GM12878 (cell line): Measurements from ENCODE around the gene ADIG. TPM values are rescaled to one million over a fixed set of nuclear protein-coding genes. Genes with fewer than 3 reads are reported as not detected.

ENCODE experiments used
- ATAC-seq: fragments of 200-7000 bp; cut with Tn5 transposase; 3 replicates; pipeline ENCODE4 v1.9.1; 2020; ENCODE audit warnings: mild to moderate bottlenecking, moderate library complexity
- BruUV-seq: library from RNA; stranded (reverse); fragments of 400-500 nt; replicated peaks from 2 replicates; lab custom pipeline; 2021; lab: Mats Ljungman, UMichigan
- CTCF ChIA-PET: fragments of 300-600 bp; sonication (Branson Sonifier 250); formaldehyde crosslinking; extraction: SDS; loops from one replicate; lab custom pipeline; 2021; ENCODE audit warnings: inconsistent platforms; lab: Yijun Ruan, JAX
- POLR2A ChIA-PET: fragments of 350-600 bp; formaldehyde crosslinking; extraction: SDS; loops from one replicate; lab custom pipeline; 2021; ENCODE audit warnings: inconsistent platforms; lab: Charles Lee
- RAD21 ChIA-PET: fragments of 300-600 bp; sonication (Branson Sonifier 250); formaldehyde crosslinking; loops from one replicate; lab custom pipeline; 2023; ENCODE audit warnings: antibody characterized with exemption; ENCODE audit not compliant: unreplicated experiment; lab: Charles Lee
- SMC1A ChIA-PET: fragments of 300-600 bp; sonication (Branson Sonifier 250); formaldehyde crosslinking; loops from one replicate; lab custom pipeline; 2023; ENCODE audit not compliant: unreplicated experiment, uncharacterized antibody; lab: Charles Lee
- DNase-seq: peaks from one replicate; pipeline ENCODE4 v3.0.0-alpha.2; 2011; ENCODE audit warnings: low read depth, low spot score
- FAIRE-seq: peaks from 3 replicates; lab custom pipeline; 2011; peaks lifted over from hg19 to GRCh38; lab: Jason Lieb, UNC
- H2AFZ ChIP-seq: 2 replicates; pipeline ENCODE4 v1.6.0; 2011; ENCODE audit warnings: low read depth, low read length, control low read depth; ENCODE audit not compliant: control insufficient read depth
- H3K27ac ChIP-seq: 2 replicates; pipeline ENCODE4 v1.5.1; 2011; ENCODE audit warnings: control low read depth; ENCODE audit not compliant: control insufficient read depth, insufficient read depth
- H3K27me3 ChIP-seq, 2 experiments: replicated peaks in 1 of 2; 2 replicates each; pipeline versions ENCODE4 v1.6.0 to v1.6.1; 2011; ENCODE audit warnings: low read length in 1 of 2; ENCODE audit not compliant: control insufficient read depth in 2 of 2, insufficient read depth in 2 of 2
- H3K36me3 ChIP-seq, 2 experiments: 2 replicates each; pipeline ENCODE4 v1.5.1; 2011; ENCODE audit warnings: low read length in 1 of 2; ENCODE audit not compliant: control insufficient read depth in 2 of 2, insufficient read depth in 2 of 2
- H3K4me1 ChIP-seq: 2 replicates; pipeline ENCODE4 v1.6.1; 2011; ENCODE audit warnings: mild to moderate bottlenecking, low read length, moderate library complexity, mixed read lengths; ENCODE audit not compliant: control insufficient read depth, insufficient read depth
- H3K4me2 ChIP-seq: 2 replicates; pipeline ENCODE4 v1.6.0; 2011; ENCODE audit warnings: control low read depth; ENCODE audit not compliant: control insufficient read depth, insufficient read depth
- H3K4me3 ChIP-seq: fragments of 200-600 bp; sonication (generic); 2 replicates; pipeline ENCODE4 v1.5.1; 2016
- H3K79me2 ChIP-seq: 2 replicates; pipeline ENCODE4 v1.6.0; 2011; ENCODE audit warnings: low read length; ENCODE audit not compliant: control insufficient read depth, insufficient read depth
- H3K9ac ChIP-seq: 2 replicates; pipeline ENCODE4 v1.8.0; 2011; ENCODE audit warnings: low read length, control low read depth, mixed read lengths; ENCODE audit not compliant: control insufficient read depth, insufficient read depth
- H3K9me3 ChIP-seq: replicated peaks from 3 replicates; pipeline ENCODE4 v1.5.1; 2011; ENCODE audit warnings: mild to moderate bottlenecking, low read length; ENCODE audit not compliant: control insufficient read depth, insufficient read depth
- H4K20me1 ChIP-seq: 2 replicates; pipeline ENCODE4 v1.6.0; 2011; ENCODE audit not compliant: control insufficient read depth, insufficient read depth
- MYC ChIP-seq: IDR thresholded peaks from 2 replicates; pipeline ENCODE4 v1.6.1; 2011; ENCODE audit warnings: mild to moderate bottlenecking, low read length, moderate library complexity, inconsistent platforms; ENCODE audit not compliant: insufficient read depth, insufficient replicate concordance, insufficient read length, severe bottlenecking
- NFXL1 ChIP-seq: fragments of 450-650 bp; IDR thresholded peaks from 2 replicates; pipeline ENCODE4 v1.6.1; 2017; ENCODE audit warnings: antibody characterized with exemption, mild to moderate bottlenecking, borderline replicate concordance
- POLR2AphosphoS5 ChIP-seq: IDR thresholded peaks from 2 replicates; pipeline ENCODE4 v1.6.1; 2011; ENCODE audit warnings: mild to moderate bottlenecking, low read length, inconsistent platforms
- SMC3 ChIP-seq: IDR thresholded peaks from 2 replicates; pipeline ENCODE4 v1.6.1; 2011; ENCODE audit warnings: low read length, improper control_type of control experiment, borderline replicate concordance
- STAT1 ChIP-seq: fragments of 450-650 bp; conservative IDR thresholded peaks from 2 replicates; pipeline ENCODE4 v1.6.1; 2014; ENCODE audit warnings: antibody characterized with exemption, mild to moderate bottlenecking
- TCF7 ChIP-seq: IDR thresholded peaks from 2 replicates; pipeline ENCODE4 v1.6.1; 2014; ENCODE audit warnings: antibody characterized with exemption, borderline replicate concordance
- ZNF24 ChIP-seq: fragments of 450-650 bp; IDR thresholded peaks from 2 replicates; pipeline ENCODE4 v1.6.1; 2017; ENCODE audit warnings: antibody characterized with exemption, mild to moderate bottlenecking
- WGBS: methylation state at CpG from one replicate; pipeline ENCODE4 v1.1.6; 2016; ENCODE audit warnings: low lambda C conversion rate; ENCODE audit not compliant: insufficient replicate concordance, insufficient coverage; ENCODE audit errors: missing lambda C conversion rate; 5-methylcytosine and 5-hydroxymethylcytosine counted together
- in situ Hi-C: fragments of 300-500 bp; cut with MboI; formaldehyde crosslinking; loops from 9 replicates; pipeline ENCODE4 v1.14.3; 2018; ENCODE audit warnings: mixed read lengths
- intact Hi-C: fragments of 100-400 bp; cut with micrococcal nuclease; formaldehyde crosslinking; loops from one replicate; pipeline ENCODE4 v1.14.2; 2022; ENCODE audit not compliant: unreplicated experiment
- polyA plus RNA-seq, 11 experiments: library from polyadenylated mRNA; depleted of rRNA in 4 of 11; unstranded in 6 of 11; stranded (reverse) in 5 of 11; fragments of >200 nt; fragmentation: Nextera tagmentation in 4 of 11; fragmentation: Illumina TruSeq in 1 of 11; extraction: Ambion mirVana in 4 of 11; extraction: Trizol in 1 of 11; gene quantifications; 1 replicate in 1 of 11; 2 replicates in 10 of 11; pipeline versions ENCODE4 v1.2.1 to v1.2.3, GENCODE V29; 2011 to 2016; ENCODE audit warnings: inconsistent platforms in 2 of 11, missing spikeins in 2 of 11, low read depth in 1 of 11
- total RNA-seq, 4 experiments: library from RNA; depleted of rRNA in 3 of 4; stranded (reverse); fragments of >200 nt in 3 of 4; fragmentation: Illumina TruSeq in 1 of 4; extraction: Trizol in 1 of 4; gene quantifications; 2 replicates each; pipeline versions ENCODE4 v1.2.1 to v1.2.3, GENCODE V29; 2013 to 2021
- TF ChIP-seq, protein P1 (sequence below), 3 experiments: IDR thresholded peaks in 2 of 3; conservative IDR thresholded peaks in 1 of 3; 2 replicates each; pipeline ENCODE4 v1.5.1; 2011; ENCODE audit warnings: low read depth in 3 of 3, low read length in 3 of 3, mild to moderate bottlenecking in 3 of 3, control low read depth in 2 of 3, moderate library complexity in 2 of 3, inconsistent platforms in 1 of 3, mixed read lengths in 1 of 3; ENCODE audit not compliant: control insufficient read depth in 2 of 3, insufficient read depth in 1 of 3; ENCODE audit errors: extremely low read depth in 1 of 3
- TF ChIP-seq, protein P2 (sequence below): fragments of 450-650 bp; IDR thresholded peaks from 2 replicates; pipeline ENCODE4 v1.6.1; 2018; ENCODE audit warnings: borderline replicate concordance, mild to moderate bottlenecking; ENCODE audit not compliant: partially characterized antibody
- TF ChIP-seq, protein P3 (sequence below): IDR thresholded peaks from 2 replicates; pipeline ENCODE4 v1.6.1; 2011; ENCODE audit warnings: low read depth, low read length, improper control_type of control experiment, borderline replicate concordance
- TF ChIP-seq, protein P4 (sequence below): fragments of 450-650 bp; IDR thresholded peaks from 2 replicates; pipeline ENCODE4 v1.6.1; 2017; ENCODE audit warnings: borderline replicate concordance
- TF ChIP-seq, protein P5 (sequence below): IDR thresholded peaks from 2 replicates; pipeline ENCODE4 v1.6.1; 2012; ENCODE audit warnings: low read depth, low read length, improper control_type of control experiment

Gene ADIG
- total and polyA plus RNA-seq, 10 of the 15 experiments (the other 5 are each of a cell fraction or from before 2014, with no cell fraction given) = not detected

DNA sequence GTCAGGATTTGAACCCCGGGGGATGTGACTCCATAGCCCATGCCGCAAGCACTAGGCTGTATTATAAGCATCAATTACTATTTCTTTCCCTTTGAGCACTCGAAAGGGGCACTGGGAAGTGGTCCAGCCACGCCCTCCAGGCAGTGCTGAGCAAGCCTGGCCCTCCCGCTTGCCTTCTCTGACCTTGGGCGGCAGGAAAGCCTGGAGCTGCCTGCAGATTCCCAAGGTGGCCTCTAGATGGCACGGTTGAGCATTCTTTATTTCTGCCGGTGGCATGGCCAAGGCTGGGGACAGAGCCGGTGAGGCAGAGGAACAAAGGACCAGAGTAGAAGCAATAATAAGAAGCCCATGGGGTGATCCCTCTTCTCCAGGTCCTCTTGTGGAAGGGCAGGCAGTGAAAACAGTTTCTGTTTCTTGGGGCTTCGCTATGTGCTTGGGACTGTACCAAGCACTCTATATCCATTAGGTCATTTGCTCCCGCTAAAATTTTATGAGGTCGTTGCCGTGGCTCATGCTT, 52.6 kb downstream of the ADIG start:
- Histone ChIP-seq H2AFZ (no peak overlapping the region), H3K9ac (no peak overlapping the region), H4K20me1 (no peaks in the 10 kb centered on the region), H3K79me2 (no peaks in the 10 kb centered on the region), H3K36me3 (no peaks in the 10 kb centered on the region), H3K4me3 (no peak overlapping the region), H3K27me3 (peaks cover 2 to 3% of the 10 kb centered on the region in 2 experiments; a peak in 3 of 4 replicates), H3K4me2 (no peak overlapping the region), H3K9me3 (no peaks in the 10 kb centered on the region), H3K27ac (no peak overlapping the region), H3K4me1 (no peaks in the 10 kb centered on the region)
- CTCF ChIA-PET = interaction anchor here (0.7 to 2.5 kb wide), 14 partner anchors 9 to 447 kb away, joined by 3 to 12 read pairs (median 3); partner anchors contain the start of gene ACTR5
- BruUV-seq = no TSS peak
- intact Hi-C loops = no loop called here
- SMC1A ChIA-PET = interaction anchor here (2.7 kb wide), 1 partner anchor 118 kb away, joined by 16 read pairs; no protein-coding TSS in a partner anchor
- in situ Hi-C loops = no loop called here
- POLR2A ChIA-PET = no interaction called here
- peak; percentile 98 for ATAC-seq
- RAD21 ChIA-PET = interaction anchor here (0.8 to 1.6 kb wide), 4 partner anchors 29 to 328 kb away, joined by 3 to 5 read pairs (median 4); partner anchors contain the start of gene DHX35
- FAIRE-seq = peak; percentile 62
- 32% methylated on average over 13 of the region's 13 CpGs for WGBS
- no peak for DNase-seq
- TF ChIP-seq NFXL1 (0 out of 2 replicates have a peak, but pooled peaks have one; percentile 41), SMC3 (peak; percentile 55; the same call in 1 of the 2 replicates), MYC (no peak), POLR2AphosphoS5 (no peak), STAT1 (no peak), TCF7 (no peak), ZNF24 (no peak)
- TF ChIP-seq, protein P1, sequence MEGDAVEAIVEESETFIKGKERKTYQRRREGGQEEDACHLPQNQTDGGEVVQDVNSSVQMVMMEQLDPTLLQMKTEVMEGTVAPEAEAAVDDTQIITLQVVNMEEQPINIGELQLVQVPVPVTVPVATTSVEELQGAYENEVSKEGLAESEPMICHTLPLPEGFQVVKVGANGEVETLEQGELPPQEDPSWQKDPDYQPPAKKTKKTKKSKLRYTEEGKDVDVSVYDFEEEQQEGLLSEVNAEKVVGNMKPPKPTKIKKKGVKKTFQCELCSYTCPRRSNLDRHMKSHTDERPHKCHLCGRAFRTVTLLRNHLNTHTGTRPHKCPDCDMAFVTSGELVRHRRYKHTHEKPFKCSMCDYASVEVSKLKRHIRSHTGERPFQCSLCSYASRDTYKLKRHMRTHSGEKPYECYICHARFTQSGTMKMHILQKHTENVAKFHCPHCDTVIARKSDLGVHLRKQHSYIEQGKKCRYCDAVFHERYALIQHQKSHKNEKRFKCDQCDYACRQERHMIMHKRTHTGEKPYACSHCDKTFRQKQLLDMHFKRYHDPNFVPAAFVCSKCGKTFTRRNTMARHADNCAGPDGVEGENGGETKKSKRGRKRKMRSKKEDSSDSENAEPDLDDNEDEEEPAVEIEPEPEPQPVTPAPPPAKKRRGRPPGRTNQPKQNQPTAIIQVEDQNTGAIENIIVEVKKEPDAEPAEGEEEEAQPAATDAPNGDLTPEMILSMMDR (IDR thresholded peaks at IDR 0.05 in 2 of 3, conservative IDR thresholded peaks at IDR 0.05 in 1 of 3; ENCODE audit: control insufficient read depth in 2 of 3, extremely low read depth in 1 of 3, insufficient read depth in 1 of 3, low read depth in 3 of 3, low read length in 3 of 3) = peak; percentile 86 to 96 (median 96)
- TF ChIP-seq, protein P2, sequence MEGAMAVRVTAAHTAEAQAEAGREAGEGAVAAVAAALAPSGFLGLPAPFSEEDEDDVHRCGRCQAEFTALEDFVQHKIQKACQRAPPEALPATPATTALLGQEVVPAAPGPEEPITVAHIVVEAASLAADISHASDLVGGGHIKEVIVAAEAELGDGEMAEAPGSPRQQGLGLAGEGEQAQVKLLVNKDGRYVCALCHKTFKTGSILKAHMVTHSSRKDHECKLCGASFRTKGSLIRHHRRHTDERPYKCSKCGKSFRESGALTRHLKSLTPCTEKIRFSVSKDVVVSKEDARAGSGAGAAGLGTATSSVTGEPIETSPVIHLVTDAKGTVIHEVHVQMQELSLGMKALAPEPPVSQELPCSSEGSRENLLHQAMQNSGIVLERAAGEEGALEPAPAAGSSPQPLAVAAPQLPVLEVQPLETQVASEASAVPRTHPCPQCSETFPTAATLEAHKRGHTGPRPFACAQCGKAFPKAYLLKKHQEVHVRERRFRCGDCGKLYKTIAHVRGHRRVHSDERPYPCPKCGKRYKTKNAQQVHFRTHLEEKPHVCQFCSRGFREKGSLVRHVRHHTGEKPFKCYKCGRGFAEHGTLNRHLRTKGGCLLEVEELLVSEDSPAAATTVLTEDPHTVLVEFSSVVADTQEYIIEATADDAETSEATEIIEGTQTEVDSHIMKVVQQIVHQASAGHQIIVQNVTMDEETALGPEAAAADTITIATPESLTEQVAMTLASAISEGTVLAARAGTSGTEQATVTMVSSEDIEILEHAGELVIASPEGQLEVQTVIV = no peak
- TF ChIP-seq, protein P3, sequence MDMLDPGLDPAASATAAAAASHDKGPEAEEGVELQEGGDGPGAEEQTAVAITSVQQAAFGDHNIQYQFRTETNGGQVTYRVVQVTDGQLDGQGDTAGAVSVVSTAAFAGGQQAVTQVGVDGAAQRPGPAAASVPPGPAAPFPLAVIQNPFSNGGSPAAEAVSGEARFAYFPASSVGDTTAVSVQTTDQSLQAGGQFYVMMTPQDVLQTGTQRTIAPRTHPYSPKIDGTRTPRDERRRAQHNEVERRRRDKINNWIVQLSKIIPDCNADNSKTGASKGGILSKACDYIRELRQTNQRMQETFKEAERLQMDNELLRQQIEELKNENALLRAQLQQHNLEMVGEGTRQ = no peak
- TF ChIP-seq, protein P4, sequence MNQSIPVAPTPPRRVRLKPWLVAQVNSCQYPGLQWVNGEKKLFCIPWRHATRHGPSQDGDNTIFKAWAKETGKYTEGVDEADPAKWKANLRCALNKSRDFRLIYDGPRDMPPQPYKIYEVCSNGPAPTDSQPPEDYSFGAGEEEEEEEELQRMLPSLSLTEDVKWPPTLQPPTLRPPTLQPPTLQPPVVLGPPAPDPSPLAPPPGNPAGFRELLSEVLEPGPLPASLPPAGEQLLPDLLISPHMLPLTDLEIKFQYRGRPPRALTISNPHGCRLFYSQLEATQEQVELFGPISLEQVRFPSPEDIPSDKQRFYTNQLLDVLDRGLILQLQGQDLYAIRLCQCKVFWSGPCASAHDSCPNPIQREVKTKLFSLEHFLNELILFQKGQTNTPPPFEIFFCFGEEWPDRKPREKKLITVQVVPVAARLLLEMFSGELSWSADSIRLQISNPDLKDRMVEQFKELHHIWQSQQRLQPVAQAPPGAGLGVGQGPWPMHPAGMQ = no peak
- TF ChIP-seq, protein P5, sequence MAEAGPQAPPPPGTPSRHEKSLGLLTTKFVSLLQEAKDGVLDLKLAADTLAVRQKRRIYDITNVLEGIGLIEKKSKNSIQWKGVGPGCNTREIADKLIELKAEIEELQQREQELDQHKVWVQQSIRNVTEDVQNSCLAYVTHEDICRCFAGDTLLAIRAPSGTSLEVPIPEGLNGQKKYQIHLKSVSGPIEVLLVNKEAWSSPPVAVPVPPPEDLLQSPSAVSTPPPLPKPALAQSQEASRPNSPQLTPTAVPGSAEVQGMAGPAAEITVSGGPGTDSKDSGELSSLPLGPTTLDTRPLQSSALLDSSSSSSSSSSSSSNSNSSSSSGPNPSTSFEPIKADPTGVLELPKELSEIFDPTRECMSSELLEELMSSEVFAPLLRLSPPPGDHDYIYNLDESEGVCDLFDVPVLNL = no peak
